Activated naive CD4-positive, alpha-beta T cell treated with anti-CD3 and anti-CD28 coated beads for 36 hours (primary cell): ENCODE results near the gene USP40. TPM values are rescaled to one million over a fixed set of nuclear protein-coding genes. Genes with fewer than 3 reads are reported as not detected.

ENCODE experiments used
- CTCF ChIA-PET: fragments of 350-600 bp; sonication (Branson Sonifier 250); formaldehyde crosslinking; loops from one replicate; lab custom pipeline; 2021; ENCODE audit warnings: antibody characterized with exemption; lab: Charles Lee
- DNase-seq: peaks from one replicate; pipeline ENCODE4 v3.0.0-alpha.2; 2020
- H3K27ac Mint-ChIP-seq: one replicate; pipeline ENCODE4 v1.8.0; 2021; ENCODE audit warnings: mild to moderate bottlenecking, mixed read lengths
- H3K27me3 Mint-ChIP-seq: one replicate; pipeline ENCODE4 v1.8.0; 2021; ENCODE audit warnings: low read depth, mixed read lengths
- H3K36me3 Mint-ChIP-seq: one replicate; pipeline ENCODE4 v1.8.0; 2021; ENCODE audit warnings: low read depth, mixed read lengths
- H3K4me1 Mint-ChIP-seq: one replicate; pipeline ENCODE4 v1.8.0; 2021; ENCODE audit warnings: low read depth, mixed read lengths
- H3K4me3 Mint-ChIP-seq: one replicate; pipeline ENCODE4 v1.8.0; 2021; ENCODE audit warnings: mild to moderate bottlenecking, moderate library complexity, mixed read lengths
- H3K9me3 Mint-ChIP-seq: one replicate; pipeline ENCODE4 v1.8.0; 2021; ENCODE audit warnings: mixed read lengths
- intact Hi-C: fragments of 100-400 bp; cut with micrococcal nuclease; formaldehyde crosslinking; loops from one replicate; pipeline ENCODE4 v1.15.1; 2023
- total RNA-seq, 2 experiments: library from RNA; stranded (reverse); gene quantifications; one replicate each; pipeline ENCODE4 v1.2.3, GENCODE V29; 2021

Gene USP40
- total RNA-seq, 2 experiments from 2014 or later, result 15.3 to 17.5 TPM

GRCh38 chr2:233448575-233448974 lies 118.0 kb downstream of the USP40 start:
- H3K9me3 Mint-ChIP-seq, result no peaks in the 10 kb centered on the region
- CTCF ChIA-PET, result interaction anchor here (1.1 to 2.1 kb wide), 3 partner anchors 8 to 45 kb away, joined by 3 to 10 read pairs (median 3); no protein-coding TSS in a partner anchor
- no peaks in the 10 kb centered on the region for H3K27me3 Mint-ChIP-seq
- H3K36me3 Mint-ChIP-seq, result peaks cover 11% of the 10 kb centered on the region
- no peaks in the 10 kb centered on the region for H3K4me1 Mint-ChIP-seq
- intact Hi-C loops, result no loop called here
- no peak overlapping the region for H3K27ac Mint-ChIP-seq
- H3K4me3 Mint-ChIP-seq, result no peak overlapping the region
- no peak for DNase-seq

GRCh38 chr2:233448220-233448559 lies 118.4 kb downstream of the USP40 start:
- intact Hi-C loops, result no loop called here
- Mint-ChIP-seq H3K27ac (no peak overlapping the region), H3K36me3 (peaks cover 11% of the 10 kb centered on the region), H3K4me1 (peaks cover 4% of the 10 kb centered on the region), H3K4me3 (no peak overlapping the region), H3K27me3 (no peaks in the 10 kb centered on the region), H3K9me3 (no peaks in the 10 kb centered on the region)
- DNase-seq, result no peak
- CTCF ChIA-PET, result interaction anchor here (0.9 to 2.1 kb wide), 4 partner anchors 8 to 44 kb away, joined by 3 to 10 read pairs (median 3); no protein-coding TSS in a partner anchor

- CTCF ChIA-PET, result interaction anchor here (0.9 to 2.1 kb wide), 3 partner anchors 9 to 44 kb away, joined by 3 to 10 read pairs (median 3); no protein-coding TSS in a partner anchor
- intact Hi-C loops, result no loop called here
- H3K4me1 Mint-ChIP-seq, result peaks cover 7% of the 10 kb centered on the region
- H3K27me3 Mint-ChIP-seq, result no peaks in the 10 kb centered on the region
- no peaks in the 10 kb centered on the region for H3K9me3 Mint-ChIP-seq
- H3K27ac Mint-ChIP-seq, result no peak overlapping the region
- peaks cover 12% of the 10 kb centered on the region for H3K36me3 Mint-ChIP-seq
- no peak for DNase-seq
- H3K4me3 Mint-ChIP-seq, result no peak overlapping the region
These were observed 118.9 kb downstream of the USP40 start for GRCh38 chr2:233447506-233448219.

GRCh38 chr2:233446606-233447305 lies 119.8 kb downstream of the USP40 start:
- no peak overlapping the region for H3K4me3 Mint-ChIP-seq
- CTCF ChIA-PET, result interaction anchor here (1.5 to 14.6 kb wide), 3 partner anchors 10 to 43 kb away, joined by 3 to 207 read pairs (median 10); no protein-coding TSS in a partner anchor
- intact Hi-C loops, result no loop called here
- DNase-seq, result no peak
- H3K27me3 Mint-ChIP-seq, result no peaks in the 10 kb centered on the region
- H3K27ac Mint-ChIP-seq, result no peak overlapping the region
- peaks cover 12% of the 10 kb centered on the region for H3K36me3 Mint-ChIP-seq
- H3K4me1 Mint-ChIP-seq, result peaks cover 10% of the 10 kb centered on the region
- no peaks in the 10 kb centered on the region for H3K9me3 Mint-ChIP-seq

GRCh38 chr2:233446121-233446520 lies 120.5 kb downstream of the USP40 start:
- Mint-ChIP-seq H3K4me3 (no peak overlapping the region), H3K27ac (no peak overlapping the region), H3K36me3 (peaks cover 12% of the 10 kb centered on the region), H3K4me1 (peaks cover 11% of the 10 kb centered on the region), H3K27me3 (no peaks in the 10 kb centered on the region), H3K9me3 (no peaks in the 10 kb centered on the region)
- CTCF ChIA-PET, result interaction anchor here (1.5 to 14.6 kb wide), 2 partner anchors 11 to 42 kb away, joined by 3 to 207 read pairs; no protein-coding TSS in a partner anchor
- no peak for DNase-seq
- intact Hi-C loops, result no loop called here

- Mint-ChIP-seq H3K36me3 (peaks cover 10% of the 10 kb centered on the region), H3K27ac (no peak overlapping the region), H3K4me1 (peaks cover 16% of the 10 kb centered on the region), H3K27me3 (no peaks in the 10 kb centered on the region), H3K4me3 (no peak overlapping the region), H3K9me3 (no peaks in the 10 kb centered on the region)
- CTCF ChIA-PET, result interaction anchor here (1.2 to 14.6 kb wide), 4 partner anchors 12 to 41 kb away, joined by 3 to 207 read pairs (median 13); no protein-coding TSS in a partner anchor
- intact Hi-C loops, result no loop called here
- no peak for DNase-seq
These were observed 121.3 kb downstream of the USP40 start for GRCh38 chr2:233445152-233445830.

- Mint-ChIP-seq H3K36me3 (peaks cover 9% of the 10 kb centered on the region), H3K27me3 (no peaks in the 10 kb centered on the region), H3K27ac (peak overlapping the region; percentile 18), H3K4me3 (no peak overlapping the region), H3K9me3 (no peaks in the 10 kb centered on the region), H3K4me1 (peaks cover 16% of the 10 kb centered on the region)
- intact Hi-C loops, result loop anchor here (5.0 kb wide), 1 partner anchor 837 kb away; no protein-coding TSS in a partner anchor
- DNase-seq, result no peak
- CTCF ChIA-PET, result interaction anchor here (0.7 to 14.6 kb wide), 8 partner anchors 9 to 40 kb away, joined by 3 to 207 read pairs (median 8); no protein-coding TSS in a partner anchor
These were observed 122.1 kb downstream of the USP40 start for GRCh38 chr2:233444501-233444900.

GRCh38 chr2:233443511-233444183 lies 122.9 kb downstream of the USP40 start:
- H3K4me3 Mint-ChIP-seq, result no peak overlapping the region
- CTCF ChIA-PET, result interaction anchor here (0.6 to 14.6 kb wide), 26 partner anchors 8 to 175 kb away, joined by 3 to 207 read pairs (median 5); no protein-coding TSS in a partner anchor
- no peaks in the 10 kb centered on the region for H3K9me3 Mint-ChIP-seq
- H3K4me1 Mint-ChIP-seq, result peaks cover 16% of the 10 kb centered on the region
- no peaks in the 10 kb centered on the region for H3K27me3 Mint-ChIP-seq
- peak; percentile 91 for DNase-seq
- H3K27ac Mint-ChIP-seq, result peak overlapping the region; percentile 30
- peaks cover 8% of the 10 kb centered on the region for H3K36me3 Mint-ChIP-seq
- intact Hi-C loops, result loop anchor here (1.0 to 5.0 kb wide), 6 partner anchors 24 to 836 kb away; partner anchors contain the start of gene ATG16L1

GRCh38 chr2:233442028-233442310 lies 124.6 kb downstream of the USP40 start:
- H3K36me3 Mint-ChIP-seq, result peaks cover 8% of the 10 kb centered on the region
- CTCF ChIA-PET, result interaction anchor here (0.8 to 14.6 kb wide), 3 partner anchors 38 to 116 kb away, joined by 3 to 207 read pairs (median 6); no protein-coding TSS in a partner anchor
- peaks cover 16% of the 10 kb centered on the region for H3K4me1 Mint-ChIP-seq
- intact Hi-C loops, result loop anchor here (5.0 kb wide), 1 partner anchor 835 kb away; no protein-coding TSS in a partner anchor
- DNase-seq, result no peak
- H3K27ac Mint-ChIP-seq, result peak overlapping the region; percentile 18
- H3K9me3 Mint-ChIP-seq, result no peaks in the 10 kb centered on the region
- H3K27me3 Mint-ChIP-seq, result no peaks in the 10 kb centered on the region
- H3K4me3 Mint-ChIP-seq, result no peak overlapping the region

GRCh38 chr2:233441161-233442027 lies 125.2 kb downstream of the USP40 start:
- CTCF ChIA-PET, result interaction anchor here (0.8 to 14.6 kb wide), 2 partner anchors 37 to 117 kb away, joined by 3 to 207 read pairs; no protein-coding TSS in a partner anchor
- Mint-ChIP-seq H3K9me3 (no peaks in the 10 kb centered on the region), H3K27ac (peak overlapping the region; percentile 35), H3K36me3 (peaks cover 12% of the 10 kb centered on the region), H3K4me1 (peaks cover 16% of the 10 kb centered on the region), H3K27me3 (no peaks in the 10 kb centered on the region), H3K4me3 (no peak overlapping the region)
- intact Hi-C loops, result loop anchor here (5.0 kb wide), 1 partner anchor 834 kb away; no protein-coding TSS in a partner anchor
- DNase-seq, result no peak
